Measurements from ENCODE around the gene GALNT14. TPM values are rescaled to one million over a fixed set of nuclear protein-coding genes. Genes with fewer than 3 reads are reported as not detected.
"Not testable (repeated sequence)": the region's sequence is repeated elsewhere in the genome, so short reads cannot be mapped to it uniquely, and the experiment has no call there.

Gene GALNT14, protein sequence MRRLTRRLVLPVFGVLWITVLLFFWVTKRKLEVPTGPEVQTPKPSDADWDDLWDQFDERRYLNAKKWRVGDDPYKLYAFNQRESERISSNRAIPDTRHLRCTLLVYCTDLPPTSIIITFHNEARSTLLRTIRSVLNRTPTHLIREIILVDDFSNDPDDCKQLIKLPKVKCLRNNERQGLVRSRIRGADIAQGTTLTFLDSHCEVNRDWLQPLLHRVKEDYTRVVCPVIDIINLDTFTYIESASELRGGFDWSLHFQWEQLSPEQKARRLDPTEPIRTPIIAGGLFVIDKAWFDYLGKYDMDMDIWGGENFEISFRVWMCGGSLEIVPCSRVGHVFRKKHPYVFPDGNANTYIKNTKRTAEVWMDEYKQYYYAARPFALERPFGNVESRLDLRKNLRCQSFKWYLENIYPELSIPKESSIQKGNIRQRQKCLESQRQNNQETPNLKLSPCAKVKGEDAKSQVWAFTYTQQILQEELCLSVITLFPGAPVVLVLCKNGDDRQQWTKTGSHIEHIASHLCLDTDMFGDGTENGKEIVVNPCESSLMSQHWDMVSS
- total RNA-seq: 1 to 10 TPM in 1 of 2 donors, not detected in 1; 1.6 TPM

DNA sequence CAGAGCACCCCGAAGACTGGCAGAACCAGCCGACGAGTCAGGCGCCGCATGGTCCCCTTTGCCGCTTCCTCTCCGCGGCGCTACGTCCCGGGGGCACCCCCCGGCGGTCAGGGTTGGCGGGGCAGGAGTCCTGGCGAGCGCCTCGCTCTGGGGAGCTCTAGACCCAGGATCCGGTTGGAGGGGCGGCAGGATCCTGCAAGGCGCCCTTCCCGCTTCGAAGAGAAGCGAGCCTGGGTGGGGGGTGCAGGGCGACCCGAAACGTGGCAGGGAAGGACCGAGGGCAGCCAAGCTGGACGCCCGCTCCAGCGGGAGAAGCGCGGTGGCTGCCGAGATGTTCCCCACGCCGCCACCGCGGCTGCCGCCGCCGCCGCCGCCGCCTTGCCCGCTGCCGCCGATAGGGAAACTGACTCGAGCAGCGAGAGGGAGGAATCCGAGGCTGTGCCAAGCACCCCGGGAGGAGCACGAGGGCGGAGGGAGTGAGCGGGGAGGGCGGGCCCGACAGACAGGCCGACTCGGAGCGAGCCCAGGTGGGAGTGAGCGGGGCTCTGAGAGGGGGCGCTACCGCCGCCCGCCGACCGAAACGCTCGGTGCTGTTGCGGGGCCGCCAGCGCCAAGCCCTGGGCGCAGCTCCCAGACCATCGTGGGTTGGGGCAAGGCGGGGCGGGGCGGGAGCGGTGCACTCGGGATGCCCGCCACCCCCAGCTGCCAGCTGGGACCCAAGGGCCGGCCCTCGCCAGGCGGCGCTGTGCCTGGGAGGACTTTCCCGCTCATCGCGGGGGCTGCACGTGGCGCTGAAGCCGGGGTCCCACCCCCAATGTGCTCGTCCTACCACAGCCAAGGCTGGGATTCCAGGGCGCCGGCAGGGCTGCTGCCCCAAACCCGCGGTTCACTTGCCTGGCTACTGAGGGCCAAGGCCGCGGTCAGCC is at the start of gene GALNT14:
Gene GALNT14, minus strand, starts transcription at position 404 of the 926 bp plus-strand sequence. Its CDS starts 354 bp downstream, at position 50.
- Histone ChIP-seq H3K27ac (no peak within 1 kb of the TSS), H3K27me3 (replicated peaks; ENCODE audit: insufficient read depth) (no peaks in the 10 kb centered on the region), H3K36me3 (no peaks in the 10 kb centered on the region), H3K4me1 (ENCODE audit: control insufficient read depth in 1 of 2, low read depth in 2 of 2) (peaks cover 4 to 14% of the 10 kb centered on the region in 2 donors), H3K4me3 (peak within 1 kb of the TSS; percentile 82), H3K9me3 (no peaks in the 10 kb centered on the region)
- ATAC-seq (ENCODE audit: insufficient number of reproducible peaks, low FRiP score, low read depth) (no peak), DNase-seq (ENCODE audit: low spot score) (no peak)
- TF ChIP-seq, protein P1, sequence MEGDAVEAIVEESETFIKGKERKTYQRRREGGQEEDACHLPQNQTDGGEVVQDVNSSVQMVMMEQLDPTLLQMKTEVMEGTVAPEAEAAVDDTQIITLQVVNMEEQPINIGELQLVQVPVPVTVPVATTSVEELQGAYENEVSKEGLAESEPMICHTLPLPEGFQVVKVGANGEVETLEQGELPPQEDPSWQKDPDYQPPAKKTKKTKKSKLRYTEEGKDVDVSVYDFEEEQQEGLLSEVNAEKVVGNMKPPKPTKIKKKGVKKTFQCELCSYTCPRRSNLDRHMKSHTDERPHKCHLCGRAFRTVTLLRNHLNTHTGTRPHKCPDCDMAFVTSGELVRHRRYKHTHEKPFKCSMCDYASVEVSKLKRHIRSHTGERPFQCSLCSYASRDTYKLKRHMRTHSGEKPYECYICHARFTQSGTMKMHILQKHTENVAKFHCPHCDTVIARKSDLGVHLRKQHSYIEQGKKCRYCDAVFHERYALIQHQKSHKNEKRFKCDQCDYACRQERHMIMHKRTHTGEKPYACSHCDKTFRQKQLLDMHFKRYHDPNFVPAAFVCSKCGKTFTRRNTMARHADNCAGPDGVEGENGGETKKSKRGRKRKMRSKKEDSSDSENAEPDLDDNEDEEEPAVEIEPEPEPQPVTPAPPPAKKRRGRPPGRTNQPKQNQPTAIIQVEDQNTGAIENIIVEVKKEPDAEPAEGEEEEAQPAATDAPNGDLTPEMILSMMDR (IDR thresholded peaks at IDR 0.05): peak; percentile 53

DNA sequence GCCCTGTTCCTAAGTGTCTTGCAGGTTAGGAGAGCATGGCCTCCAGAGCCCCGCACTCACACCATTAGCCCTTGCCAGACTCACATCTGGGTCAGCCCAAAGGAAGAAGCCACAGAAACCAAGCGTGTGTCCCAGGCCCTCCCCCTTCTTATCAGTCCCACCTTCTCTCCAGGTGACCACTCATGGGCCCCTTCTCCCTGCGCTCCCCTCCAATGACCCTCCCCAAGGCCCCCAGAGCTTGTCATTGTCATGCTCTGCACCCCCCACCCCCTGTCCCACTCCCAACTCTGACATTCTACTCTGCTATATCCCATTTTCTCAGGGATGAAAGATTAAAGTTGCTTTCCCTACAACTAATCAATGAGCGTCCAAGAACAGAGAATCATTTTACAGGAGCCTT is 48.9 kb upstream of the GALNT14 start:
- Histone ChIP-seq H3K4me3 (no peak overlapping the region), H3K36me3 (no peaks in the 10 kb centered on the region), H3K27ac (no peak overlapping the region), H3K9me3 (no peaks in the 10 kb centered on the region), H3K27me3 (replicated peaks; ENCODE audit: insufficient read depth) (no peaks in the 10 kb centered on the region), H3K4me1 (ENCODE audit: control insufficient read depth in 1 of 2, low read depth in 2 of 2) (no peaks in the 10 kb centered on the region)
- ATAC-seq (ENCODE audit: insufficient number of reproducible peaks, low FRiP score, low read depth) (no peak), DNase-seq (ENCODE audit: low spot score) (no peak)
- TF ChIP-seq, protein P1 (IDR thresholded peaks at IDR 0.05): no peak

DNA sequence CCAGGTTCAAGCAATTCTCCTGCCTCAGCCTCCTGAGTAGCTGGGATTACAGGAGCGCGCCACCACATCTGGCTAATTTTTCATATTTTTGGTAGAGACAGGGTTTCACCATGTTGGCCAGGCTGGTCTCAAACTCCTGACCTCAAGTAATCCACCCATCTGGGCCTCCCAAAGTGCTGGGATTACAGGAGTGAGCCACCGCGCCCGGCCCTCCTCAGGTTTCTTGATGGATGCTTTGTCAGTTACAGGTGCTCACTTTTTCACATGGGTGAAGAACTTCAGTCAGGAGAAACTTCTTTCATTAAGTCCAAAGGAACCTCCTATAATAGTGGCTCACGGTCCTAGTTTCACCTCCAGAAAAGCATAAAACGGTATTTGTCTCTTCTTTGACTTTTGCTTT is 45.7 kb upstream of the GALNT14 start:
- H3K36me3 ChIP-seq; H3K27me3 ChIP-seq (replicated peaks; ENCODE audit: insufficient read depth); H3K27ac ChIP-seq; ATAC-seq (ENCODE audit: insufficient number of reproducible peaks, low FRiP score, low read depth); DNase-seq (ENCODE audit: low spot score); H3K9me3 ChIP-seq; H3K4me3 ChIP-seq; H3K4me1 ChIP-seq (ENCODE audit: control insufficient read depth in 1 of 2, low read depth in 2 of 2): not testable (repeated sequence)

DNA sequence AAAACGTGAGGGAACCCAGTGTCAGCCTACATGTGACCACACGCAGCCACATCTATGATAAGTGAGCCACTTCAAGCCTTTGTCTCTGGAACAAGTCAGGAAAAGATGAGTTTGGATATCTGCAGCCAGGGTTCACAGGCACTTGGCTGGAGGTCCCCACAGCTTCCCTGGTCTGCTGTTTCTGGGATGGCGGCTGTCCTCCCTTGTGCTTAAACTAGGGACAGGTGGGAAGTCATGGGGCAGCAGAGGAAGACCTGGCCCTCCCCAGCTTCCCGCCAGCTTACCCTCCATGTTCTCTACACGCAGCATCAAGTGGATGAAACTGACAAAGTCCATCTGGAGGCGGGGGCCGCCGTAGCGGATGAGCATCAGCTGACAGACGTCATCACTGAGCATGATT is 38.5 kb upstream of the GALNT14 start:
- Histone ChIP-seq H3K4me1 (ENCODE audit: control insufficient read depth in 1 of 2, low read depth in 2 of 2) (peaks cover 0 to 5% of the 10 kb centered on the region in 2 donors), H3K9me3 (no peaks in the 10 kb centered on the region), H3K36me3 (no peaks in the 10 kb centered on the region), H3K4me3 (no peak overlapping the region), H3K27me3 (replicated peaks; ENCODE audit: insufficient read depth) (no peaks in the 10 kb centered on the region), H3K27ac (no peak overlapping the region)
- TF ChIP-seq, protein P1 (IDR thresholded peaks at IDR 0.05): no peak
- DNase-seq (ENCODE audit: low spot score) (no peak), ATAC-seq (ENCODE audit: insufficient number of reproducible peaks, low FRiP score, low read depth) (no peak)

DNA sequence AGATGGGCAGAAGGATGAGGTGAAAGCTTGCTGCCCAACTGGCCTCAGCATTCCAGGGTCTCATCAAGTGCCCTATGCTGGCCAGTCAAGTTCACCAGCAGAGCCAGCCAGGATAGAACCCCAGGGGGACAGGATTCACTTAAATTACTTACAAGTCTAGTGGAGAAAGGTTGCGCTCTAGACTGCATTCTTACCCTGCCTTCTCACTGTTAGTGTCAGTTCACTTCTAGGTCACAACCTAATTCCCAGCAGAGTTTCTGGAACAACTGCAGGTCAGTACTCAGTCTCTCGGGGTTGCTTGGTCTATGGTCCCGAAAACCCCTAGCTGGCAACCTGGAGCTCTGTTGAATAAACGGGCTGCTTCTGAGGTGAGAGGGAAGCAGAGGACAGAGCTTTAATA is 32.9 kb upstream of the GALNT14 start:
- H3K36me3 ChIP-seq: no peaks in the 10 kb centered on the region
- TF ChIP-seq, protein P1 (IDR thresholded peaks at IDR 0.05): no peak
- H3K27me3 ChIP-seq (replicated peaks; ENCODE audit: insufficient read depth): no peaks in the 10 kb centered on the region
- no peak for DNase-seq (ENCODE audit: low spot score)
- no peak overlapping the region for H3K27ac ChIP-seq
- H3K4me1 ChIP-seq (ENCODE audit: control insufficient read depth in 1 of 2, low read depth in 2 of 2): peaks cover 0 to 5% of the 10 kb centered on the region in 2 donors
- no peaks in the 10 kb centered on the region for H3K9me3 ChIP-seq
- ATAC-seq (ENCODE audit: insufficient number of reproducible peaks, low FRiP score, low read depth): no peak
- no peak overlapping the region for H3K4me3 ChIP-seq
